ENCODE results near the gene CENPC.
A peak's percentile ranks its signal among the peaks of the same experiment; 100 is the strongest.
"Not testable (repeated sequence)": the region's sequence is repeated elsewhere in the genome, so short reads cannot be mapped to it uniquely, and the experiment has no call there.

Gene CENPC

GRCh38 chr4:67545199-67546003 is at the start of gene CENPC:
Gene CENPC (minus strand): TSS chr4:67545503. CDS start chr4:67545355, 148 bp downstream.
- peak; percentile 95 for DNase-seq

DNA sequence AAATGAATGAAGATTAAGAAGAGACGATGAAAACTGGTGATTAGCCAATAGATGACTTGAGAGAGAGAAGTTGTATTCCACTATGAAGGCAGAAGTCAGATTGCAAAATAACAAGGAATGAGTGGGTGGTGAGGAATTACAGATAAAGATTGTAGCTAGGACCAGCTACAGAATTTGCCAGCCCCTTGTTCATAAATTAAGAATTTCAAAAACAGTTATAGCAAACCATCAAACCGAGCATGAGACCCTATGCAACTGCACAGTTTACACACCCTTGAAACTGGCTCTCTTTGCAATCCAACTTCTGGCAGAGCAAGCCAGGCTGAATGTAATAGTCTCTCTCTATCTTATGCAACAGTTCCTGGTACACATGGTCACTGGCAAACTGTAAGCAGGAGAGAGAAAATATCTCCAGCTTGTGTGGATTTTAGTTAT is 48.5 kb upstream of the CENPC start:
- DNase-seq: no peak

- no peak for DNase-seq
Observed at GRCh38 chr4:67587156-67587555, 41.9 kb upstream of the CENPC start.

DNA sequence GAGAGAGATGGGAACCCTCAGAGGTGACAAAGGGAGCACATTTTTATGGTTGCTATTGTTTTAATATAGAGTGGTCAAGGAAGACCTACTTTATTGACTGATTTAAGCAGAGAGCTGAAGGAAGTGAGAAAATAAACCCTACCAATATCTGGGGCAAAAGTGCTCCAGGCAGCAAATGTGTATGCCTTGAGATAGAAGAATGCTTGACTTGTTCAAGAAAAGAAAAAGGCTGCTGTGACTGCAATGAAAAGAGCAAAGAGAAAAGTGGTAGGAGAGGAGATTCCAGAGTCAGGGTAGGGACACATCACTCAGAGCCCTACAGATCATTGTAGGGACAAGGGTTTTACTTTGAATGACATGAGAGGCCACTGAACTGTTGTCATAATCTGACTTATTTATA is 39.2 kb upstream of the CENPC start:
- no peak for DNase-seq

DNA sequence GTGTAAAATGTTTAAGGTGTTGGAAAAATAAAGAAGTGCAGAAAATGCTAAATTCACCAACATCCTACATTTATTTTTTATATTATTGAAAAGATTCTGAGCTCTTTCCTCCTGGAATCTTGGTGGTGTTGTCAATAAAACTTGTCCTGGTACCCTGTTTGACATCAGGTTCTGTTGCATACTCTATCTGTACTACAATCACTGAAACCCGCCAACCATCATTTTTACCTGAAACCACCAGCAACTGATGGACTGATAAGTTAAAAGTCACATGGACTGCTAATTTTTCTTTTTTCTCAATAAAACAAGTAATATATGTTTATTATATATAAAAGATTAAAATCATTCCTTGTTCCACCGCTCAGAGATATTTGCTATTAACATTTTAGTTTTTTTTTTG is 36.6 kb upstream of the CENPC start:
- DNase-seq: no peak

DNA sequence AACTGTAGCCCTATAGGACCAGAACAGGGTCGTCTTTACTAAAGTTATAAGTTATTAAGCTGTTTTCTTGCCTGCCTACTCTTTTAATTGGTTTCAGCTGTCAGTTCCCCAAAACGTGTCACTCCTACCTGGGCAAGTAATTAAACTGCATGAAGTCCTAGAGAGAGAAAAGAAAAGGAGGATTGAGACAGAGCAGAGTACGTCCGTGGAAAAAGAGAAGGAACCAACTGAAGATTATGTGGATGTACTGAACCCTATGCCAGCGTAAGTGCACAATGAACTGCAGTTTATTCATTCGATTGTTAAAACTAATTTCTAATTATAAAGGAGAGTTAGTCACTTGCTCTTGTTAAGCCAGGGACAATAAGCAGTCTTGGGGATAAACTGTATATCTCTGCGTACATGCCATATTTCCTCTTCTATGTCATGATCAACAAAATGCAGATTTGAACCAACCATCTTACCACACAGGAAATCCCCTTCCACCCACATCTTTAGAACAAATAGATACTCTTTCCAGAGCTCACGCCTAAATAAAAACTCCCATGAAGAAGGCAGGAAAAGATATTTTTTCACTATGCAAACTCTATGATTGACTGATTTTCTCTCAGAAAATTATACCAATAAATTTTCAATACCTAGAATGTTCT is 36.0 kb upstream of the CENPC start:
- DNase-seq: no peak

DNA sequence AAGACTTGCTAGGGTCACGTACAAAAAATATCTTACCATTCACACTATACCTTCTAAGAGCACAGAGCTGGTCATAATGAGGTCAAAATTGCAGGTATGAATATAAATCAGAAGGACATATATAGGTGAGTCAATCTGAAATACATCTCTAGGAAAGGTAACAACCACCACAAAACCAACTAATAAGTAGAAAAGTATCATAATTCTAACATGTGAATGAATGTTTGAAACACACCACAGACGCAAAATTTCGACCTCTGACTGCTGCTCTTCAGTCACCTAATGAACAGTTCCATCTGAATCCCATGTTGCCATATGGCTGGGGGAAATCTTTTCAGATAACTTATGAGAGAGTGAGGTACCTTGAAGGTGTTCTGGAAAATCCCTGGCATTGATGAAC is 35.3 kb upstream of the CENPC start:
- DNase-seq: no peak

GRCh38 chr4:67576538-67576937 is 31.2 kb upstream of the CENPC start:
- no peak for DNase-seq

DNA sequence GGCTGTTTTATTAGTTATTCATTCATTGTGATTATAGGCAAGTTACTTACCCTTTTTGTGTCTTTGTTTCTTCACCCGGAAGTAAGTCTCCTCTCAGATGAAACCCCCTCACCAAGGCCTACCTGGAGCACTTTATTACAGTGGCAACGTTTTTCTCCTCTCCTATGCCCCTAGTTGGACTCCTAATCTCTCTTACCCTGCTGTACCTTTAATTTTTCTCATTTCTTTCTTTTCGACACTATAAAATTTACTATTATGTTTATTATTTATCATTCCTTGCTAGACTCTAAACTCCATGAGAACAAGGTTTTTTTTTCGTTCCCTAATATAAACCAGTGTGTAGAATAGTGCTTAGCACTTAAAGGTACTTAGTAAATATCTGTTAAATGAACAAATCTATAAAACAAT is 30.8 kb upstream of the CENPC start:
- no peak for DNase-seq

- no peak for DNase-seq
Observed at GRCh38 chr4:67575232-67576058, 30.1 kb upstream of the CENPC start.

GRCh38 chr4:67573193-67573592 is 27.9 kb upstream of the CENPC start:
- DNase-seq: no peak

- no peak for DNase-seq
Observed at GRCh38 chr4:67571975-67572374, 26.7 kb upstream of the CENPC start.

DNA sequence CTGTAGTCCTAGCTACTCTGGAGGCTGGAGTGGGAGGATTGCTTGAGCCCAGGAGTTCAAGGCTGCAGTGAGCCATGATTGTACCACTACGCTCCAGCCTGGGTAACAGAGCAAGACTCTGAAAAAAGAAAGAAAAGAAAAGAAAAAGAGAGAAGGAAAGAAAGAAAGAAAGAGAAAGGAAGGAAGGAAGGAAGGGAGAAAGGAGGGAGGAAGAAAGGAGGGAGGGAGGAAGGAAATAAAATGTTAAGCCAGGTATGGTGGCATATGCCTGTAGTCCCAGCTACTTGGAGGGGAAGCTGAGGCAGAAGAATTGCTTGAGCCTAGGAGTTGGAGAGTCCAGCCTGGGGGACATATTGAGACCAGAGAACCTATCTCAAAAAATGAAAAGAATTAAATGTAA is 25.2 kb upstream of the CENPC start:
- DNase-seq: no peak

GRCh38 chr4:67568820-67569219 is 23.5 kb upstream of the CENPC start:
- DNase-seq: no peak

- DNase-seq: no peak
Observed at GRCh38 chr4:67566335-67566734, 21.0 kb upstream of the CENPC start.

DNA sequence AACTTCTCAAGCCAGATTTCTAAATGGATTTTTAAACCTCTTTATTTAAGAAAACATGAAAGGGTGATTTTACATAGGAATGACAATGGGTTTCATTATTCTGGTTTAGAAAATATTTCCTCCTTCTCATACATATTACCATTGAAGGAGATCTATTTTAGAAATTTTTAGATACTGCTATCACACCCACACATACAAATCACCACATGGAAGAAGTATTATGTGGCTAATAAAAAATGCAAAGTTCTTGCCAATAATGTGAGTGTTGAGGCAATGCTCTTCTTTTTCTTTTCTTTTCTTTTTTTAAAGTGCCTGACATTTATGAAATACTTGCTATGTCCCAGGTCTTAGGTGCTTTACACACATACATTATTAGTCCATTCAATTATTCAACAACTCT is 20.0 kb upstream of the CENPC start:
- DNase-seq: no peak

GRCh38 chr4:67558493-67558892 is 13.2 kb upstream of the CENPC start, which contains the start of gene STAP1:
Gene STAP1 (plus strand): TSS chr4:67558727. CDS start chr4:67558810, 83 bp downstream.
- DNase-seq: no peak

- DNase-seq: no peak
Observed at GRCh38 chr4:67556436-67556835, 11.1 kb upstream of the CENPC start.

GRCh38 chr4:67555447-67555846 is 10.1 kb upstream of the CENPC start:
- no peak for DNase-seq

DNA sequence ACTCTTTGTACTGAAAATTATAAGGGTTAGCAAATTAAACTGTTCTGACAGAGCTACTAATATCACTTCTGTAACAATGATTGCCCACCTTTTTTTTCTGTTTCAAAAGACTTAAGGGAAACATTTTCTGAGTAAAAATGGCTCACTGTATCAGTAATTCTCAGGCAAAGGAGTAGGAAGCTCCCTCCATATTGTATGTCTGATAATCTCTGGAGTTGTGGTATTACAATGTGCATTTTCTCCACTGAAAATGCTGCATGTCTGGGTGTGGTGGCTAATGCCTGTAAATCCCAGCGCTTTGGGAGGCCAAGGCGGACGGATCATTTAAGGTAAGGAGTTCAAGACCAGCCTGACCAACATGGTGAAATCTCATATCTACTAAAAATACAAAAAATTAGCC is 8.8 kb upstream of the CENPC start:
- no peak for DNase-seq

GRCh38 chr4:67552146-67552792 is 7.0 kb upstream of the CENPC start:
- not testable (repeated sequence) for DNase-seq

DNA sequence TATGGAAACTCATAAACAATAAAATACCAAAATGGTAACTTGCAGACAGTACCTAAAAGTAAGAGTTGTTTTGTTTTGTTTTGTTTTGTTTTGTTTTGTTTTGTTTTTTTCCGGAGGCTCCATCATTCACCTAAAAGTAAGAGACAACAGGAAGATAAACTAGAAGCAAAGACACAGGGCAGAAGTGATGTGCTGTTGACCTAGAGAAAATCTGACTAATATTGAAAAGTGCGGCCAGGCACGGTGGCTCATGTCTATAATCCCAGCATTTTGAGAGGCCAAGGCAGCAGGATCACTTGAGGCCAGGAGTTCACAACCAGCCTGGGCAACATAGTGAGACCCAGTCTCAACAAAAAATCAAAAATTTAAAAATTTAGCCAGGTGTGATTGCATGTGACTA is 5.6 kb upstream of the CENPC start:
- no peak for DNase-seq

DNA sequence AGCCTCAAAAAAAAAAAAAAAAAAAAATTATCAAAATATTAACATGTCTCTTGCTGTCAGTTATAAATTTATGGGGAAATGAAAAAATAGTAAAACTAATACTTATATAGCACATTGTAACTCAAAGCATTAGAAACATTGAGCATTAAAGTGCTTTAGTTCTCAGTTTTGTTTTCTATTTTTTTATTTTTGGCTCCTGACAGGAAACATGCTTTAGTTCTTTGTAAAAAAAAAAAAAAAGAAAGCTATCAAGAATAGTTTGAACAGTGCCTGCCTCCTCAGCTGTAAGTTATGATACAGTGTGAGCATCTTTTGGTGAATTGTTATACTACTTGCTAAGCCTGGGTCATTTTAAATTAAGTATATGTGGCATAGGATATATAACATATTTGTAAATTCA is 5.1 kb upstream of the CENPC start:
- no peak for DNase-seq

Measured in midbrain (tissue), 1 donor.